Astrocyte (in vitro differentiated cells and primary cell): ENCODE results near the gene APOOL.

Source experiments
- EZH2 ChIP-seq: IDR thresholded peaks from 2 replicates; pipeline ENCODE4 v1.6.1; 2012; ENCODE audit warnings: mild to moderate bottlenecking, low read length, inconsistent platforms; ENCODE audit not compliant: insufficient read depth
- TF ChIP-seq, protein P1 (sequence below): IDR thresholded peaks from 2 replicates; pipeline ENCODE4 v1.5.1; 2011; ENCODE audit warnings: low read depth, mild to moderate bottlenecking, inconsistent platforms, low read length, moderate library complexity; ENCODE audit not compliant: insufficient read depth

DNA sequence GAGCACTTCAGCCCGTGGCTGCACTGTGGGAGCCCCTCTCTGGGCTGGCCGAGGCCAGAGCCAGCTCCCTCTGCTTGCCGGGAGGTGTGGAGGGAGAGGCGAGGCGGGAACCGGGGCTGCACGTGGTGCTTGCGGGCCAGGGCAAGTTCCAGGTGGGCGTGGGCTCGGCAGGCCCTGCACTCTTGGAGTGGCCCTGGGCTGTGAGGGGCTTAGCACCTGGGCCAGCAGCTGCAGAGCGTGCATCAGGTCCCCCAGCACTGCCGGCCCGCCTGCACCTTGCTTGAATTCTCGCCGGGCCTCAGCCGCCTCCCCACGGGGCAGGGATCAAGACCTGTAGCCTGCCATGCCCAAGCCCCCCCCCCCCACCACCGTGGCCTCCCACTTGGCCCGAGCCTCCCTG is 28.9 kb upstream of the APOOL start:
- TF ChIP-seq EZH2: no peak
- TF ChIP-seq, protein P1, sequence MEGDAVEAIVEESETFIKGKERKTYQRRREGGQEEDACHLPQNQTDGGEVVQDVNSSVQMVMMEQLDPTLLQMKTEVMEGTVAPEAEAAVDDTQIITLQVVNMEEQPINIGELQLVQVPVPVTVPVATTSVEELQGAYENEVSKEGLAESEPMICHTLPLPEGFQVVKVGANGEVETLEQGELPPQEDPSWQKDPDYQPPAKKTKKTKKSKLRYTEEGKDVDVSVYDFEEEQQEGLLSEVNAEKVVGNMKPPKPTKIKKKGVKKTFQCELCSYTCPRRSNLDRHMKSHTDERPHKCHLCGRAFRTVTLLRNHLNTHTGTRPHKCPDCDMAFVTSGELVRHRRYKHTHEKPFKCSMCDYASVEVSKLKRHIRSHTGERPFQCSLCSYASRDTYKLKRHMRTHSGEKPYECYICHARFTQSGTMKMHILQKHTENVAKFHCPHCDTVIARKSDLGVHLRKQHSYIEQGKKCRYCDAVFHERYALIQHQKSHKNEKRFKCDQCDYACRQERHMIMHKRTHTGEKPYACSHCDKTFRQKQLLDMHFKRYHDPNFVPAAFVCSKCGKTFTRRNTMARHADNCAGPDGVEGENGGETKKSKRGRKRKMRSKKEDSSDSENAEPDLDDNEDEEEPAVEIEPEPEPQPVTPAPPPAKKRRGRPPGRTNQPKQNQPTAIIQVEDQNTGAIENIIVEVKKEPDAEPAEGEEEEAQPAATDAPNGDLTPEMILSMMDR: no peak
